SU-DHL-6 (cell line): Measurements from ENCODE around the gene RNF167.
A peak's percentile ranks its signal among the peaks of the same experiment; 100 is the strongest.

ENCODE experiments used
- H2AFZ ChIP-seq: fragments of 200-600 bp; sonication (generic); 2 replicates; pipeline ENCODE4 v1.6.1; 2014; ENCODE audit warnings: low read depth, mild to moderate bottlenecking, moderate library complexity, mixed read lengths, antibody characterized with exemption, low read length; ENCODE audit not compliant: severe bottlenecking
- H3F3A ChIP-seq: fragments of 200-600 bp; shearing (Covaris generic); 2 replicates; pipeline ENCODE4 v1.6.0; 2016; ENCODE audit warnings: antibody characterized with exemption, mild to moderate bottlenecking; ENCODE audit not compliant: insufficient read depth
- H3K27ac ChIP-seq: fragments of 200-600 bp; sonication (generic); 2 replicates; pipeline ENCODE4 v1.5.1; 2016; ENCODE audit warnings: low read depth, mild to moderate bottlenecking, low read length, moderate library complexity, mixed read lengths
- H3K27me3 ChIP-seq: fragments of 200-600 bp; sonication (generic), shearing (Covaris generic); 2 replicates; pipeline ENCODE4 v1.6.0; 2014; ENCODE audit warnings: mild to moderate bottlenecking, low read length
- H3K36me3 ChIP-seq: fragments of 200-600 bp; sonication (generic); 2 replicates; pipeline ENCODE4 v1.6.1; 2014; ENCODE audit warnings: mild to moderate bottlenecking, low read length, mixed read lengths
- H3K4me2 ChIP-seq: fragments of 300-600, 200-600 bp; shearing (Covaris generic), sonication (generic); 2 replicates; pipeline ENCODE4 v1.6.0; 2014; ENCODE audit warnings: low read length, low read depth, mild to moderate bottlenecking; ENCODE audit not compliant: poor library complexity, severe bottlenecking
- H3K4me3 ChIP-seq: fragments of 200-600 bp; sonication (generic); 2 replicates; pipeline ENCODE4 v1.5.1; 2014; ENCODE audit warnings: antibody characterized with exemption, low read length, mild to moderate bottlenecking, mixed read lengths; ENCODE audit not compliant: insufficient read depth, poor library complexity, severe bottlenecking
- H3K79me2 ChIP-seq: fragments of 200-600 bp; sonication (generic); 2 replicates; pipeline ENCODE4 v1.6.1; 2014; ENCODE audit warnings: mild to moderate bottlenecking, low read length, moderate library complexity; ENCODE audit not compliant: insufficient read depth
- H3K9ac ChIP-seq: fragments of 200-600 bp; sonication (generic); 2 replicates; pipeline ENCODE4 v1.7.0; 2014; ENCODE audit warnings: mild to moderate bottlenecking, low read length
- H3K9me2 ChIP-seq: fragments of 200-600 bp; sonication (generic); replicated peaks from 2 replicates; pipeline ENCODE4 v1.6.1; 2014; ENCODE audit warnings: low read length; ENCODE audit not compliant: insufficient read depth
- H3K9me3 ChIP-seq: fragments of 200-600 bp; sonication (generic); 2 replicates; pipeline ENCODE4 v1.6.1; 2014; ENCODE audit warnings: low read length, mixed read lengths; ENCODE audit not compliant: insufficient read depth
- H4K20me1 ChIP-seq: fragments of 200-600 bp; sonication (generic); 2 replicates; pipeline ENCODE4 v1.6.1; 2014; ENCODE audit warnings: low read depth, mild to moderate bottlenecking, antibody characterized with exemption, low read length, moderate library complexity, mixed read lengths
- CTCF ChIP-seq: fragments of 200-600 bp; sonication (generic); IDR thresholded peaks from one replicate; pipeline ENCODE4 v1.5.1; 2017; ENCODE audit warnings: antibody characterized with exemption, mild to moderate bottlenecking, low read length, moderate library complexity; ENCODE audit not compliant: insufficient read depth, poor library complexity, severe bottlenecking
- EZH2phosphoT487 ChIP-seq: fragments of 200-600 bp; sonication (generic), shearing (Covaris generic); conservative IDR thresholded peaks from 2 replicates; pipeline ENCODE4 v1.6.1; 2018; ENCODE audit warnings: mild to moderate bottlenecking, antibody characterized with exemption, low read length, moderate library complexity, mixed read lengths

Gene RNF167

DNA sequence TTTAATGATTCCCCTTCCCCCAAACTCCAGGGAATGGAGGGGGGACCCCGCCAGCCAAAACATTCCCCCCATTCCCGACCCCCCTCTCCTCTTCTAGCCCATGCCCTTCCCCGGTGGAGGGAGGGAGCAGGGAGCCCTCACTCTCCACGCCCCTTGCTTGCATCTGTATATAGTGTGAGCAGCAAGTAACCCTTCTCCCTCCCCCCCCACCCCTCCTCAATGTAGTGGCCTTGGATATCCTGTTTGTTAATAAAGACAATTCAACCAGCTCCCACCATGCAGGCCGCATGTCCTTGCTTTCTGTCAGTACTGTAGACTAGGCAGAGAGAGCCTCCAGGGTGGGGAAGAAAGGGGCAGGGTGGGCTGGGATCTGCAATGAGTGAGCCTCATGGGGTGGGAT lies 42.3 kb upstream of the RNF167 start:
- Histone ChIP-seq H3K27ac (no peak overlapping the region), H3K9me3 (no peaks in the 10 kb centered on the region), H3F3A (peaks cover 5% of the 10 kb centered on the region; the same call in 1 of the 2 replicates), H3K27me3 (no peaks in the 10 kb centered on the region), H2AFZ (no peak overlapping the region), H3K9me2 (no peaks in the 10 kb centered on the region), H3K4me3 (no peak overlapping the region), H3K36me3 (no peaks in the 10 kb centered on the region), H3K9ac (no peak overlapping the region), H3K79me2 (no peaks in the 10 kb centered on the region), H4K20me1 (no peaks in the 10 kb centered on the region), H3K4me2 (no peak overlapping the region)
- TF ChIP-seq EZH2phosphoT487: no peak

DNA sequence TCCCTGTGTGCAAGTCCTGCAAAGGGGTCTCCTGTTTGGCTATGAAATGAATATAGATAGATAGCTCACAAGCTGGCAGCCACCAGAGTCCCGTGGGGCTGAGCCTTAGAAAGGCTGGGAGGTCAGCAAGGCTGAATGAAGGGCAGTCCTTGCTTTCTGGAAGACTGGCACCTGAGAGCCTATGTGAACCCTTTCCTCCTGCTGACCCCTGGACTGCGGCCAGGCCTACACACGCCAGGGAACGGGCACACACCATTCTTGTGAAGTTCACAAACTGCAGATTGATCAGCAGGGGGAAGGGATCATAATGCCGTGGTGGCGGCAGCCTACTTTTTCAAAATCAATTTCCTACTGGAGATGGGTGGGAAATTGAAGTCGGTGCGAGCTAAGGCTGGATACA lies 41.7 kb upstream of the RNF167 start:
- Histone ChIP-seq H3K4me2 (no peak overlapping the region), H3K36me3 (no peaks in the 10 kb centered on the region), H3K9me3 (no peaks in the 10 kb centered on the region), H3K79me2 (no peaks in the 10 kb centered on the region), H3K4me3 (no peak overlapping the region), H3K9me2 (no peaks in the 10 kb centered on the region), H3F3A (peaks cover 5% of the 10 kb centered on the region; the same call in 1 of the 2 replicates), H4K20me1 (no peaks in the 10 kb centered on the region), H3K9ac (no peak overlapping the region), H2AFZ (no peak overlapping the region), H3K27me3 (no peaks in the 10 kb centered on the region), H3K27ac (no peak overlapping the region)
- TF ChIP-seq EZH2phosphoT487 (no peak), CTCF (no peak)

DNA sequence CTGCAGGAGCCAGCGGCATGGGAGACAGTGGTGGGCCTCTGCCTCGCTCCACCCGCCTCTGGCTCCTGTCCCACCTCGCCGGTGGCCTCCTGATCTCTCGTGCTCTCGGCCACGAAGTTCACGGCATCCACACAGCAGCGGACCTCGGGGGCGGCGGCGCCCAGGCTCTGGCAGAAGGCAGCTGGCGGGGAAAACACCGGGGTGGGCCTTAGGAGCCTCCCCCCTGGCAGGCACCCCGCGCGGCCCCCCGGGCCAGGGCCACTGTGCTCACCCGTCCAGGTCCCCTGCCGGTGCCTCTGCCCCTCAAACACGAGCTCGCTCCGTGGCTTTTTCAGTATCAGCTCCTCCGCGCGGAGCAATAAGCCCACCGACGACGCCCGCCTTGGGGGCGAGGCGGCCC lies 41.1 kb upstream of the RNF167 start:
- no peaks in the 10 kb centered on the region for H3K9me3 ChIP-seq
- H3K27me3 ChIP-seq: no peaks in the 10 kb centered on the region
- H3K27ac ChIP-seq: no peak overlapping the region
- H4K20me1 ChIP-seq: no peaks in the 10 kb centered on the region
- H3K79me2 ChIP-seq: no peaks in the 10 kb centered on the region
- no peaks in the 10 kb centered on the region for H3K36me3 ChIP-seq
- peak overlapping the region; percentile 56 for H3K4me3 ChIP-seq
- H3K4me2 ChIP-seq: peak overlapping the region; percentile 63
- peaks cover 5% of the 10 kb centered on the region; the same call in 1 of the 2 replicates for H3F3A ChIP-seq
- H3K9me2 ChIP-seq: no peaks in the 10 kb centered on the region
- H3K9ac ChIP-seq: peak overlapping the region; percentile 53
- peak overlapping the region; percentile 66 for H2AFZ ChIP-seq
- TF ChIP-seq CTCF (no peak), EZH2phosphoT487 (no peak)

GRCh38 chr17:4899341-4900230 lies 40.5 kb upstream of the RNF167 start, which contains the start of gene C17orf107:
Gene C17orf107, plus strand, starts transcription at chr17:4899536. Its CDS starts 227 bp downstream, at chr17:4899763.
- peak within 1 kb of the TSS; percentile 66 for H2AFZ ChIP-seq
- H3K4me2 ChIP-seq: peak within 1 kb of the TSS; percentile 63
- peak within 1 kb of the TSS; percentile 53 for H3K9ac ChIP-seq
- TF ChIP-seq EZH2phosphoT487 (no peak), CTCF (no peak)
- no peaks in the 10 kb centered on the region for H3K27me3 ChIP-seq
- no peak within 1 kb of the TSS for H3K27ac ChIP-seq
- peak within 1 kb of the TSS; percentile 56 for H3K4me3 ChIP-seq
- H3K9me3 ChIP-seq: no peaks in the 10 kb centered on the region
- H4K20me1 ChIP-seq: no peaks in the 10 kb centered on the region
- H3K36me3 ChIP-seq: no peaks in the 10 kb centered on the region
- peaks cover 5% of the 10 kb centered on the region; the same call in 1 of the 2 replicates for H3F3A ChIP-seq
- no peaks in the 10 kb centered on the region for H3K79me2 ChIP-seq
- no peaks in the 10 kb centered on the region for H3K9me2 ChIP-seq
